CD4-positive, alpha-beta T cell treated with Interleukin-17A for 4 hours (primary cell): ENCODE measurements around the gene LCOR.
A peak's percentile ranks its signal among the peaks of the same experiment; 100 is the strongest.
"Not testable (repeated sequence)": the region's sequence is repeated elsewhere in the genome, so short reads cannot be mapped to it uniquely, and the experiment has no call there.

Experiments used
- DNase-seq: peaks from one replicate; pipeline ENCODE4 v3.0.0-alpha.2; 2020; ENCODE audit warnings: mixed read lengths

LCOR gene

DNA sequence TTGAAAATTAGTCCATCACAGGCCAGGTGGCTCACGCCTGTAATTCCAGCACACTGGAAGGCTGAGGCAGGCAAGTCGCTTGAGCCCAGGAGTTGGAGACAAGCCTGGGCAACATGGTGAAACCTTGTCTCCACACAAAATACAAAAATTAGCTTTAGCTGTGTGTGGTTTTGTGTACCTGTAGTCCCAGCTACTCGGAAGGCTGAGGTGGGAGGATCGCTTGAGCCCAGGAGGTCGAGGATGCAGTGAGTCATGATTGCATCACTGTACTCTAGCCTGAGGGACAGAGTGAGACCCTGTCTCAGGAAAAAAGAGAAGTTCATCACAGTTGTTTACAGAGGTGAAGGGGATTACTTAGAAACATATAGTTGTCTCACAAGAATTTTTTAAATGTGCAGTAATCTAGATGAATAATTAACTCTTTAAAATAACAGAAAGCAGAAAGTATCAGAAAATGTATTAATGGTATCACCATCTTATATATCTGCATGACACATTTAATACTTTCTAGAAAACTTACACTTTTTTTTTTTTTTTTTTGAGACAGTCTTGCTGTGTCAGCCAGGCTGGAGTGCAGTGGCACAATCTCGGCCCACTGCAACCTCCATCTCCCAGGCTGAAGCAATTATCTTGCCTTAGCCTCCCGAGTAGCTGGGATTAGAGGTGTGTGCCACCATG, 8.9 kb downstream of the LCOR start:
- peak; percentile 11 for DNase-seq

DNA sequence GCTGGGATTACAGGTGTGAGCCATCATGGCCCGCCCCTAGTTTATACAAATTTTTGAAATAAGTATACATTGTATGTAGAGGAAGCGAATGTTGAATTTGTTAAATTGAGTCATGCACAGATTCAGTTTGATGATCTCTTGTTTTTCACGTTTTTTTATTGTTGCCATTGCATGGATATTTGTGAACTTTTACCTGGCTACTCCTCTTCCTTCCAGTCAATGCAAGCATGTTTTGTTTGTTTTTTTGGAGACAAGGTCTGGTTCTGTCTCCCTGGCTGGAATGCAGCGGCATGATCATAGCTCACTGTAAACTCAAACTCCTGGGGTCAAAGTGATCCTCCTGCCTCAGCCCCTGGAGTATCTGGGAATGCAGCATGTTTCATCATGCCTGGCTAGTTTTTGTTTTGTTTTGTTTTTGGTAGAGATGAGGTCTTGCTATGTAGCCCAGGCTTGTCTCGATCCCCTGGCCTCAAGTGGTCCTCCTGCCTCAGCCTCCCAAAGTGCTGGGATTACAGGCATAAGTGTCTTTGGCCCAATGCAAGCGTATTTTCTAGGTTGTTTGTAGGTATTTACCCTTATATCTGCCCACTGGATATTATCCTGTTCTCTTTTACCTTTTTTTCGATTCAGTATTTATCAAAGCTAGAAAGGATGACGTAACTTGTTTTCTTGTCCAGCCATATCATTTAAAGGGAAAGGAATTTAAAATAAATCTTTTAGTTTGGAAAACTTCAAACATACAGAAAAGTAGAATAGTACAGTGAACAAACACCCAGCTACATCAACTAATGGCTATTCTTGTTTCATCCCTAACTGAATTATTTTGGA, 11.0 kb downstream of the LCOR start:
- no peak for DNase-seq

DNA sequence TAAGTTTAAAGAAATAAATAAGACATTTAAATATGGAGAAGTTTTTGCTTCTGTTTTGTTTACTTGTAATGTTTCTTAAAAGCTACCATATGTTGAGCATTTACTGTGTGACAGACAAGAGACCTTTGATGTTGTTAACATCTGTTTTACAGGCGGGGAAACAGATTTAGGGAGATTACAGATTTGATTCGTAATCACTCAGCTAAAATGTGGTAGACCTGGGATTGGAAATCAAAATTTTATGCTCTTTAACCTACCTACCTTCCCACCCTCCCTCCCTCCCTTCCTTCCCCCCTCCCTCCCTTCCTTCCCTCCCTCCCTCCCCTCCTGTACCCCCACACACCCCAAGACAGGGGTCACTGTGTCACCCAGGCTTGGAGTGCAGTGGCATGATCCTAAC, 11.7 kb downstream of the LCOR start:
- no peak for DNase-seq

DNA sequence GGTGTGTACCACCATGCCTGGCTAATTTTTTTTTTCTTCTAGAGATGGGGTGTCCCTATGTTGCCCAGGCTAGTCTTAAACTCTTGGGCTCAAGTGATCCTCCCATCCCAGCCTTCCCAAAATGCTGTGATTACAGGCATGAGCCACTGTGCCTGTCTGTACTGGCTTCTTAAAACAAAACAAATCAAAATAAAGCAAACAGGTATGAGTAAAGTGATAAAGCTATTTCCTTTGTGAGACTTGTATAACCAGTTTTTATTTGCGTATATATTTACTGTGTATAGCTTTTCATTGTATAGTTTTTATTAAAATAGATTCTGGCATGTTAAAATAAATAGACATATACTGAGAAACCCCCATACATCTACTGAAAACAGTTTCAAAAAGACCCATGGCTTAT, 14.3 kb downstream of the LCOR start:
- DNase-seq, result no peak

DNA sequence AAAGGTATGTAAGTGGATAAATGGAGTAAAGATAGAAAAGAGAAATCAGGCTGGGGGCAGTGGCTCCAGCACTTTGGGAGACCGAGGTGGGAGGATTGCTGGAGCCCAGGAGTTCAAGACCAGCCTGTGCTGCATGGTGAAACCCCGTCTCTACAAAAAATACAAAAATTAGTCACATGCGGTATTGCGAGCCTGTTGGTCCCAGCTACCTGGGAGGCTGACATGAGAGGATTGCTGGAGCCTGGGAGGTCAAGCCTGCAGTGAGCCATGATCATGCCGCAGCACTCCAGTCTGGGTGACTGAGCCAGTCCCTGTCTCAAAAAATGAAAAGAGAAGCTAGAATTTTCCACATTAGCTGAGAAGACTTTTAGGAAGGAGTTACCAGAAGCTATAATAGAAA, 14.8 kb downstream of the LCOR start:
- no peak for DNase-seq

DNA sequence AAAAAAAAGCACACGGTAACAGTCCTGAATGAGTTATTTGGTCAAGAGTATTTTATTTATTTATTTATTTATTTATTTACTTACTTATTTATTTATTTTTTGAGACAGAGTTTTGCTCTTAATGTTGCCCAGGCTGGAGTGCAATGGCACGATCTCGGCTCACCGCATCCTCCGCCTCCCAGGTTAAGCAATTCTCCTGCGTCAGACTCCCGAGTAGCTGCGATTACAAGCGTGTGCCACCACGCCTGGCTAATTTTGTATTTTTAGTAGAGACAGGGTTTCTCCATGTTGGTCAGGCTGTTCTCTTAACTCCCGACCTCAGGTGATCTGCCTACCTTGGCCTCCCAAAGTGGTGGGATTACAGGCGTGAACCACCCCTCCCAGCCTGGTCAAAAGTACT, 15.3 kb downstream of the LCOR start:
- not testable (repeated sequence) for DNase-seq

DNA sequence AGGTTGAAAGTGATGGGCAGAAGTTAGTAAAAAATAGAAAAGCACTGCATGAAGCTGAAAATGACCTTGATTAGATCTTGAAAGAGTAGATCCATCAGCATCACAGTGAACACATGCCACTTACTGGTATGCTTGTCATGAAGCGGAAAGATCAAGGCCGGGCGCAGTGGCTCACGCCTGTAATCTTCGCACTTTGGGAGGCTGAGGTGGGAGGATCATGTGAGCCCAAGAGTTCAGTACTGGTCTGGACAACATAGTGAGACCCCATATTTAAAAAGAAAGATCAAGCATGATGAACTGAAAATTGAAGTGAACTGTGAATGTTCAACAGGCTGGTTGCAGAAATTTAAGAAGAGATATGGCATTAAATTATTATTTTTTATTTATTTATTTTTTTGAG, 18.0 kb downstream of the LCOR start:
- DNase-seq, result no peak

DNA sequence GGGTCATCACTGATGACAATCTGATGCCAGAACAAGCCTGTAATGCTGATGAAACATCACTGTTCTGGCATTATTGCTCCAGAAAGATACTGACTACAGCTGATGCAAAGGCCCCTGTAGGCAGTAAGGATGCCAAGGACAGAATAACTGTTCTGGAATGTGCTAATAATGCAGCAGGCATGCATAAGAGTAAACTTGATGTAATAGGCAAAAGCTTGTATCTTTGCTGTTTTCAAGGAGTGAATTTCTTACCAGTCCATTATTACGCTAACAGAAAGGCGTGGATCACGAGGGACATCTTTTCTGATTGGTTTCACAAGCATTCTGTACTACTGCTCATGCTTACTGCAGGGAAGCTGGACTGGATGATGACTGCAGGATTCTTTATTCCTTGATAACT, 18.7 kb downstream of the LCOR start:
- DNase-seq, result no peak

DNA sequence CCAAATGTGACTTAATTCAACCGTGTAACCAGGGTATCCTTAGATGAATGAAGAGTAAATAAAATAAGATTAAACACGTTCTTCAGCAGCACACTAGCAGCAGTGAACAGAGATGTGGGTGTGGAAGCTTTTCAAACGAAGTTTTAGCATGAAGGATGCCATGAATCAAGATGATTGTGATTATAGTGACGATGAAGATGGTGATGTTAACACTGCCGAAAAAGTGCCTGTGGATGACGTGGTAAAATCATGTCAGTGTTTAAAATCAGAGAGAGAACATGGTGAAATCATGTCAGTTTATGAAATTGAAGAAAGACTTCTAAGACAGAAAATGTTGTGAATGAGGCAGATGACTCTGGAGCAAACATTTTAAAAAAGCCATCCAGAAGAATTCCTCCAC, 19.2 kb downstream of the LCOR start:
- no peak for DNase-seq

DNA sequence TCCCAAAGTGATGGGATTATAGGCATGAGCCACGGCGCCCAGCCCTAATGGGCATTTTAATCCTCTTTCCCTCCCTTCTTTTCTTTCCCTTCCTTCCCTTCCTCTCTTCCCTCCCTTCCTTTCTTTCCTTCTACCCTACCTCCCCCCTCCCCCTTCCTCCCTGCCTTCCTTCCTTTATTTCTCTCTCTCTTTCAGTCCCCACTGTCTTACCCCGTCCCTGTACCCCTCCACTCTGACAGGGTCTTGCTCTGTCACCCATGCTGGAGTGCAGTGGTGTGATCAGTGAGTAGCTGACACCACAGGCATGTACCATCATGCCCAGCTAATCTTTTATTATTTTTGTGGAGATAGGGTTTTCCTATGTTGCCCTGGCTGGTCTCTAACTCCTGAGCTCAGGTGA, 24.2 kb downstream of the LCOR start:
- DNase-seq, result no peak

DNA sequence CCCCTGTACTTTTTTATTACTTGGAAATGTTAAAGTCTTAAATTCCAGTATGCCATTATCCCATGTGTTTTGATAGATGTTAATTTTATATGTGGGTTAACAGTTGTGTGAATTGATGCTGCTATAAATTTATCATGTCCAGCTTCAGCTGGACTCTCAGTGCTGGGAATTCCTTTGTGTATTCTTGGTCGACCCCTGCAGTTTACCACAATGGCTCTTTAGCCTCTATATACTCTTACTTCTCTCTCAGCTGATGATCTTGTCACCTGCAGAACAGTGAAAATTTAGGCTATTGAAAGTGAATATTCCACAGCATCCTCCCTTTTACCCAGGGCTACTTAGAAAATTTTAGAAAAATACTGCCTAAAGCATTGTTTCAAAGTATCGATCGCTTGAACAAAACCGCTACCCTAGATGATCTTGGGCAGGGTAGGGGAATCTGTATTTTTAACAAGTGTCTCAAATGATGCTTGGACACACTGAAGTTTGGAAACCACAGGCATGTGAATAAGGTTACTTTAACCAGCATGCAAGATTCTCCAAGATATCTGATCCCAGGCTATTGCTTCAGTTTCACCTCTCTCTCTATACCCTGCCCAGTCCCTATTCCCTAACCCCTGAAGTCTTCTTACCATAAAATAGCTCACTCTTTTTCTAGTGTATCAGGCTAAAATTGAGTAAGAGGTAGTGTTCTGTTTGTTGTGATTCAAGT, 25.4 kb downstream of the LCOR start:
- no peak for DNase-seq

DNA sequence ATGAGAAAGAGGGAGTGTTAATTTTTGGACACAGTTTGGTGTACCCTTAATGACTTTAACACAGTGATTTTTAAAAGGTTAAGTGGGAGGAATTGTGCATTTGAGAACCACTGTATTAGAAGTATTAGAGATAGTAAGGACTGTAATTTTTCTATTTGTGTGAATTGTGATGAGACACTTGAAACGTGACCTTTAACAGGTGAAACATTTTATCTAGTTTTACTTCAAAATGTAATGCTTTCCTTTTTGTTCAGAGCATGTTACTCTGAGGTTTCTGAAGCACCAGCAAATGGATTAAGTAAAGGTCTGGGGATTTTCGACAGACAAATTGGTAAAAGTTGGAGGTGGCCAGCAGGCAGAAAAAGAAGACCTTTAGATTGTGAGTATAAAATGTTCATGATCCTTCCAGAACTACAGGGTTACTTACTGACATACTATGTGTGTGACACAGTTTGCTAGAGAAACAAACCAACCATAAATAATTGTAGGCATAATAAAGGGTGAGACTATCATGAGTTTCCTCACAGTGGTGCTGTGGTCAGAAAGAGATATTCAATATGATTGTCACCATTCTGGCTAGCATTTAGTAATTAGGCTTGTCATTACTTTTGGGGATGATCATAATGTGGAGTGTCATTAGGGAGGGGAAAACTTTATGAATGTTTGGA, 26.1 kb downstream of the LCOR start:
- DNase-seq, result no peak

DNA sequence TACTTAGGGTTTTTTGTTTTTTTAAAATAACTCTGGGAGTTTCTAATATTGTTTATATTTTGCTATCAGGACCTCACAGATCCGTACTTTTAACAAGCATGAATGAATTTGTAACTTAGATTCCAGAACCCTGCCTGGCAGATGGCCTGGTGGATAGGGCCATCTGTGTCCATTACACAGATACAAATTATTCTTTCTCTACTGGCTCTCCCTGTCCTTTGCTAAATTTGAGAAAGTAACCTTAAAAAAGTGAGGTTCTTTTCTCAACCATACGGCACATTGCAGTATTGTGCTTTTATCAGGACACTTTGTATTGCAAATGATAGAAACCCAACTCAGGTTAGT, 26.6 kb downstream of the LCOR start:
- no peak for DNase-seq

DNA sequence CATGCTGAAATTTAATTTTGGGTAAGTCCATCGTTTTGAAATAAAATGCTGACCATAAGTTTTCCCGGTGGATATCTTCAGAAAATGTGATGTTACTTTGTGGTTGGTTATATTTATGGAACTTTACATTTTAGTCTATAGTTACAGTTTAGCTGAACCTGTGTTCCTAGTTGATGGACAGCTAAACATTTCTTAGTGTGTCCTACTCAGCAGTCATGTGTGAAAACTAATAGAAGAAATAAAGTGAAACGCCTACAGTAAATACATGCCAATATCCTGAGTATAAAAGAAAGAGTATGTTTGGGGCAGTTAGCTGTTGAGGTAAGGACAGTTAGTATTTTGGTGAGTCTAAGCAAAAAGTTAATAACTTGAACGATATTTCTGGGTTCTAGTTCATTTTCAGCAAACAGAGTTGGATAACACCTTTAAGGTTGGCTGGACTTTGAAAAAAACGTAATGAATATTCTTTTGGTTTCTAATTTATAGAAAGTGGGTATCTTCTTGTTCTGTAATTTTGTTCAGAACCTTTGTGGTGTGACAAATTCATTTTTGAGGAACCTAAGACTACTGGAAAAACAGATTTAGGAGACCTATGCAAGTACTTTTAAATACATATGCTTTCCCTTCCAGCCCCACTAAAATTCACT, 28.7 kb downstream of the LCOR start:
- DNase-seq, result no peak

DNA sequence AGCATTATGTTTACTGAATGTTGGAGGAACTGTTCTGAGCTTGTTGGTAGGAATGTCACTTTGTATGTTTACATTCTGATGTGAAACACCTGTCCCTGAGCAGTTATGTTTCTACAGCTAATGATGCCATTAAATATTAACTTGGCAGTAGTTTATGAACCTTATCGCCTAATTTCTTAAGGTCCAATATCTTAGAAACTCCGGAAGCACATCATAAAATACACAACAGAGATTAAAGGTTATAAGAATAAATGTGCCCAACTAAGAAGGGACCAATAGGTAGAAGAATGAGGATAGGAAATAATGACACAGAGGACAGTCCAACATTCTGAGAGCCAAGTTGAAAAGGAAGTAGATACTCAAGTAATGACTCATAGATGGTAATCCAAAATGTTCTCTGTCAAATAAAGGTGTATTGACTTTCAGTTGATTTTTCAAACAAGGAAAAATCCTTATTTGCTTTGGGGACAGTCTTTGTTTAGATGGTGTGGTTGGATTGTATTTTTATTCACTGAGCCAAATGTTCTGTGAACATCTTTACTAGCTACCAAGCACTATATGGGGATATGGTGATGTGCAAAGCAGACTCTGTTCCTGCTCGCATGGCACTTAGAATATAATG, 31.9 kb downstream of the LCOR start:
- no peak for DNase-seq

DNA sequence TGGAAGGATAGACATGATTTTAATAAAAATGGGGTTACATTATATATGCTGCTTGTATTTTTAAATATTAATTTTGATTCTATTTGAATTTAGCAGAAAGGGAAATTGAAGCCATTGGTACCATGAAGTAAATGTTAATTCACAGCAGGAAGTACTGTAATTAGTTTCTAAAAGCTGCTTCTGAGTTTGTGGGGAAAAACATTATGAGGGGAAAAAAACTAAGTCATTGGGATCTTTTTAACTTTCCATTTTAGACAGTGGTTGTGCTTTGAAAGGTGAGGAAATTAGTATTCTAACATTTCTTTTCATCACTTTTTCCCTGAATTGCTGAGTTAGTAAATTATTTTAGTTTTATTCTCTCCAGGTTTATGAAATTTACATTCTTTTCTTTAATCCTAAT, 41.0 kb downstream of the LCOR start:
- no peak for DNase-seq

DNA sequence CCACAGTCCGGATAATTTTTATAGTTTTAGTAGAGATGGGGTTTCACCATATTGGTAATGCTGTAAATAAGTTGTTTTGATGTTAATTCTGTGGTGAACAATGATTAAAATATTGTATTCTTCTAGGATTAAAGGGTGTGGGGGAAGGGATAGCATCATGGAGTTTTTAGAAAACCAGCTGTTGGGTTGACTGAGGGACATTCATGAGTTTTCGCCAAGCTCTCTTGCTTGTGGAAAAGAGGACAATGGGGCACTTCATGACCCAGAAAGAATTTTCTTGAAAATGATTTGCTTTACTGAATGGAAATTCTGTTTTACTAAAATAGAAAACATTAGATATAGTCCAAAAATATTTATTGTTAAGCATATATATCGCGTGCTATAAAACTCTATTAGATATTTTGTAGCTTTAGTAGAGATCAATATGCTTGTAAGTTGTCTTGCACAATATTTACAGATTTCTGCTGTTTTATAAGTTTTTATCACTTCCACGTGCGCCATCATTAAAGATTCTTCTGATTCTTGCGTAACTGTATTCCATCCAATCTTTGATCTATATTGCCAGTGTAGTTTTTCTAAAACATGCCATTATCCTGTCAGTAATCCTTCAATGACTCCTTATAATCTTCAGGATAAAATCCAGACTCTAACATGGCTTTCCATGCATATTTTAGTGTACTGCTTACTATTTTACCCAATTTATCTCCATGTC, 41.8 kb downstream of the LCOR start:
- DNase-seq, result no peak

DNA sequence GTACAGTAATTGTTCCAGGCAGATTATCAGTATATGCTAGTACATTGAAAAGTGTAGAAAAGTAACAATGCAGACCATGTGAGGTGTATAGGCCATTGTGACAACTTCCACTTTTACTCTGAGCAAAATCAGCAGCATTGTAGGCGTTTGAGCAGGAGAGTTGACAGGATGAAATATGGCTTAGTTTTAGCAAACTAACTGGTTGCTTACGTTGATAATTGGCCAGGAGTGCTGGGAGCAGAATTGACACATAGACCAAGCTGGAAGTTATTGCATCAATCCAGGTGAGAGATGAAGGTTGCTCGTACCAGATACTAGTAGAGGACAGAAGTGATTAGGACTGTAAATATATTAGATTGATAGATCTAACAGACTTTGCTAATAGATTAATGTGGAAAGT, 46.0 kb downstream of the LCOR start:
- DNase-seq, result no peak

DNA sequence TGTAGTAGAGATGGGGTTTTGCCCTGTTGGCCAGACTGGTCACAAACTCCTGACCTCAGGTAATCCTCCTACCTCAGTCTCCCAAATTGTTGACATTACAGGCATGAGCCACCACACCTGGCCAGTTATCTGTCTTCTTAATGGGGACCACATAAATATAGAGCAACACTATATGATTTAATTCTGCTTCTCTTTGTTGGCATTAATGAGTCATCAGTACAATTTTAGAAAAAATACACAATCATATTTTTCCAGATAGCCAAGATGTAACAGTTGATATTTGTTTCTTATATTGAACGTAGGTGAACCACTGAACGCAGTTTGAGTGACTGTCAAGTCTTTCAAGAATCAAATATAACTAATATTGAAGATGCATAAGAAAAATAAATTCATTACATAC, 48.5 kb downstream of the LCOR start:
- DNase-seq, result no peak

DNA sequence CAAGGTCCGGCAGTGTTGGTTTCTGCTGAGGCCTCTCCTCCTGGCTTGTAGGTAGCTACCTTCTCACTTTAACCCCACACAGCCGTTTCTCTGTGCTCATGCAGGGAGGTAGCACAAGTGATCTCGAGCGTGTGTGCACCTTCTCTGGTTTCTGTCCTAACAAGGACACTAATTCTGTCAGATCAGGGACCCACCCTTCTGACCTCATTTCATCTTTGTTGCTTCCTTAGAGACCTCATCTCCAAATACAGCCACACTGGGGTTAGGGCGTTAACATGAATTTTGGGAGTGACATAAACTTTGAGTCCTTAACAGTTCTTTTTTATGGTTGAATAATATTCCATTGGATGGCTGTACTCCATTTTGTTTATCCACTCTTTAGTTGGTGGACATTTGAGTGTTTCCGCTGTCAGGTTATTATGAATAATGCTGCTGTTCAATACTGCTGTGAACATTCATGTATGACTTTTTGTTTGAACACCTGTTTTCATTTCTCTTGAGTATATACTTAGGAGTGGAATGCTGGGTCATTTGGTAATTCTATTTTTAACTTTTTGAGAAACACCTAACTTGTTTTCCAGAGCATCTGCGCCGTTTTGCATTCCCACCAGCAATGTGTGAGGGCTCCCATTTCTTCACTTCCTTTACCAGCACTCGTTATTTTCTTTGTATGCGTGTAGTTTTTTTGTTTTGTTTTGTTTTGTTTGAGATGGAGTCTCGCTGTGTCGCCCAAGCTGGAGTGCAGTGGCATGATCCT, 57.5 kb downstream of the LCOR start:
- DNase-seq, result no peak

DNA sequence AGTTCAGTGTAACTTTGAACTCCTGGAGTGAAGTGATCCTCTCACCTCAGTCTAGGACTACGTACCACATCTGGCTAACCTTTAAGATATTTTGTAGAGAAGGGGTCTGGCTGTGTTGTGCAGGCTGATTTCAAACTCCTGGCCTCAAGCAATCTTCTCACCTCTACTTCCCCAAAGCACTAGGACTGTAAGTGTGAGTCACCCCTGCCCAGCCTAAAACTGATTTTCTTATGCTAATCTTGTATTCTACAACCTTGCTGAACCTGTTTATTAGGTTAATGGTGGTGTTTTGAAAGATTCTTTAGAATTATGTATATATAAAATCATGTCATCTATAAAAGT, 58.0 kb downstream of the LCOR start:
- no peak for DNase-seq
